Measurements from ENCODE around the gene KLC1. TPM values are rescaled to one million over a fixed set of nuclear protein-coding genes. Genes with fewer than 3 reads are reported as not detected.

KLC1 gene
- polyA plus RNA-seq, 1 donor: 118 TPM

DNA sequence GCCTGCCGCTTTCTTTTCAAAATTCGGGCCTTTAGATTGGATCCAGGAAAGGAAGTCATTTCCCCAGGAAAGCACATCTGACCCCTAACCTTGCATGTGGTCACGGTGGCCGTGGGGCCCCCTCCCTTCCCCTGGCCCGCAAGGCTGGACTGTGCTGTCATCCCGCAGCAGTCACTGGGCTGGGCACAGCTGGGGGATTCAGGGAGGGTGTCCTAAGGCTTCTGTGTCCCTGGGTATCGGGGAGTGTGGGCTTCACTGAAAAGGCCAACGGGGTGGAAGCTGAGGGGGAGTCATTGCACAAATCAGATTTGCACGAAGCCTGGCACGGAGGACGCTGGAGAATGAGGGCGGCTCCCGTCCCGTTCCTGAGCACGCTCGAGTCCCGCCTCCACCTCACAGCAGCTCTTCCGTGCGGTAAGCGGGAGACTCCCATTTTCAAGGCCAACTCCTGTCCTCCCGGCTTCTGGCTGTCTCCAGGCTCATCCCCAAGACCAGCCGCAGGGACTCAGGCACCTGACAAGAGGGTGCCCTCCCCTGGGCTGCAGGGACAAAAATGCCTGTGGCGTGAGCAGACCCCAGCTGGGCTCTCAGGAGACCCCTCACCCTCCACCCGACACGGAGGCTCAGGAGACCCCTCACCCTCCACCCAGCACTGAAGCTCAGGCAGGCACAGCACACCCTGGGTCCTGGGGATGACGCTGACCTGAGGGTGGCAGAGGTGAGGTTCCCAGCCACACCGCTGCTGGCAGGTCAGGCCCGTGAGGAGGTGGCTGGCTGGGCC is 76.7 kb downstream of the KLC1 start:
- DNase-seq: no peak

DNA sequence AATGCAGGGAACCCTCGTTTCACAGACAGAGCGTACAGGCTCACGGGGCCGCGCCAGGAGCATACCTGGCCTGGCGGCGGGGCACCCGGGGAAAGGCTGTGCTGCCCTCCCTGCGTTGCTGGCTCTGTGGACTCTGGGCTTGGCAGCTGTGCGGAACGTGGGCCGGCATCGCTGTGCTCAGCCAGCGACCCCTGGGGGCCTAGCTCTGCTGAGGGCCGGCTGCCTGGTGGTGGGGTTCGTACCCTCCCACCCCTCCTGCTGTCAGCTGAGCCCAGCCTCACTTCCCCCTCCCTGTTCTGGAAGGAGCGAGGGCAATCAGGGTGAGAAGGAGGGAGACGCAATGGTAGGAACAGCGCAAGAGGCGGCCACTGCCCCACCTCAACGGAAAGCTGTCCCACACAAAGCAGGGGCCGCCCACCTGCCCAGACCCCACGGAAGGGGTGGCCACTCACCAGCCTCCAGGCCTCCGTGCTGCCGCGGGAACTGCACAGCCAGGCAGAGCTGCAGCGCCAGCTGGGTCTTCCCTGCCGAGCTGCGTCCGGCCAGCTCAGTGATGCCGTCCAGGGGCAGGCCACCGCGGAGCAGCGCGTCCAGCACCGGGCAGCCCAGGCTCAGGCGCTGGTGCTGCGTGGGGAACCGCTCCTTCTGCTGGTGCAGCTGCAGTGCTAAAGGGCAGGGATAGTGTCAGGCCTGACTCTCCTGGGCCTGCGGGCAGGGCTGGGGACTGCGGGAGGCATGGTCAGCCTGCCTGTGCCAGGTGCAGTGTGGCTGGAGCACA is 77.7 kb downstream of the KLC1 start:
- DNase-seq: no peak

GRCh38 chr14:103707329-103708263 is 78.6 kb downstream of the KLC1 start:
- no peak for DNase-seq

- DNase-seq: no peak
Observed at GRCh38 chr14:103708750-103709187, 79.8 kb downstream of the KLC1 start.

- no peak for DNase-seq
Observed at GRCh38 chr14:103709814-103710213, 80.8 kb downstream of the KLC1 start.

DNA sequence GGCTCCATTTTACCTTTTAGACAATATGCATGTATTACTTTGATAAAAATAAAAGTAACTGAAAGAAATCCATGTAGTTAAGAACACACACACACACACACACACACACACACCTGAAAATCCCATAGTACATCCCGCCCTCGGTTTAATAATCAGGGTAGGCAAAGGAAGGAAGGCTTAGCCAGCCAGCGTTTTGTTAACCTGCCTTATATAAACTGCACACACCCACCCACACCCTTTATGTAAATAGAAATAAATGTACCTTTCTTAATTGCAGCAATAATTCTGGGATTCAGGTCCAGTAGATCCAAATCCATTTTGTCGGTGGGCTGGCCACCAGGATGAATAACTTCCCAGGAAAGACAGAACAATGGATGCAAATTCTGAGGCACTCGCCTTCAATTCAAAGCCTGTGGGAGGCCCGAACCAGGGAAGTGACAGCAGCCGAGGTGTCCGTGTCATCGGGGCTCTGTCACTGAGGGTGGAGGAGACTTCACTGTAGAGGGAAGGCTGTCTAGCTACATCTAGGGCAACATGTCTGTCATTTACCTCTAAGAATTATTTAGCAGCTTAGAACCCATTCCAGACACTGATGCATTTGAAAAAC is 81.9 kb downstream of the KLC1 start:
- DNase-seq: no peak

- no peak for DNase-seq
Observed at GRCh38 chr14:103711516-103712431, 82.8 kb downstream of the KLC1 start.

DNA sequence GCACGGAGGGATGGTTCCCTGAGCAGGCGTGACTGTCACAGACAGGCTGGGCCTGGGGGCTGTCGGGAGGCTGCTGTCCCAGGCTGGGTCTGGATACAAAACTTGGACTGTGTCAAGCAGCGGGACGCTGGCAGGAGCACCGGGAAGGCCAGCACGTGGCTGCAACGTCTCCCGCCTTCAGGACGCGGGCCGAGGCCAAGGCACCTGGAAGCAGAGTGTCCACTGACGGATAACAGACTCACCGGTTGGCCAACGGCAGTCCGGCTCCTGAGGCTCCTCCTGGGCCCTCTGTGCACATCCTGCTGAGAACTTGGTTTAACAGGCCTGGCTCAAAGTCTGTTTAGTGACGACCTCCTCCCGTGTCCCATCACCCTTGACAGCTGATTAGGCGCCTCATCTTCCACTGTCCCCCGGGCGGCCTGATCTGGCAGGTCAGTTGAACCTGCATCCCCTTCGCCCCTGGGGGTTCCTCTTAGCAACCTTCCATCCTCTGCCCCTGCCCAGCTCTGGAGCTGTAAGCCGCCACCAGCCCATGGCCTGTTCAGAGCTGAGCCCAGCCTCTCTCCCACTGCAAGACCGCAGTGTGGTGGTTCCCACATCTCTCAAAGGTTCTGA is 83.7 kb downstream of the KLC1 start:
- DNase-seq: no peak

DNA sequence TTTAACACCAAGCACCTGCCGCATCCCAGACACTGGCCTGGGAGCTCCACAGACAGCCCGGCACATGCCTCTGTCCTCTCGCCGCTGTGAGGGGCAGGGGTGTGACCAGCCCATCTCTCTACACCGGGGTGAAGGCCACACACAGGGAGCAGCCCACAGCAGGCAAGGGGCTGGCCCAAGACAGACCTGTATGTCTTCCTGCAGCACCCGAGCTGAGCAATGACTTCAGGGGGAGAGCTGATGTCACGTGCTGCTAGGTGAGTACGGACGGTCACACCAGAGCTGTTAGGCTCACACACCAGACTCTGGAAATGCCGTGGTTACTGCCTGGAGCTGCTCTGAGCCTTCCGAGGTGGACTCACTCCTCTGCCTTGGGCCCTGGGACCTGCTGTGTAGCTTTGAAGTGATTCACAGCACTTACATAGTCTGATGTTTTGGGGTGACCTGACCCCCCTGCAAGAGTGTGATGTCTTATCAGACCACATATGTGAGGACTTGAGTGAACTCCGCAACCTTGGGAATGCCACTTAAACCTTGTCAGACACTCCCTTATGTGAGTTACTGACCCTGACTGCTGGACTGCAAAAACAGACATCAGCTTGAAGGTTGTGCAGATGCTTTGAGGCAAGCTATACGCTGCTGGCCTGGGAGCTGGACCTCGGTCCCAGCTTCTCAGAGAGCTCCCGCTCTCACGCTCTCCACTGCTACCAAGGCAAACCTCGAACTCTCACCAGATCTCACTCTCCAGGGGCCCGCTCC is 84.5 kb downstream of the KLC1 start:
- no peak for DNase-seq

- DNase-seq: no peak
Observed at GRCh38 chr14:103714063-103714724, 85.2 kb downstream of the KLC1 start.

GRCh38 chr14:103715052-103716000 is 86.3 kb downstream of the KLC1 start, which contains the start of the genes XRCC3 and ZFYVE21:
Gene XRCC3, minus strand, starts transcription at chr14:103715451. Its CDS starts 4,364 bp downstream, at chr14:103711087.
Gene ZFYVE21, plus strand, starts transcription at chr14:103715810. Its CDS starts 32 bp downstream, at chr14:103715842.
- peak; percentile 98 for DNase-seq

GRCh38 chr14:103716091-103716801 is 87.2 kb downstream of the KLC1 start:
- no peak for DNase-seq

DNA sequence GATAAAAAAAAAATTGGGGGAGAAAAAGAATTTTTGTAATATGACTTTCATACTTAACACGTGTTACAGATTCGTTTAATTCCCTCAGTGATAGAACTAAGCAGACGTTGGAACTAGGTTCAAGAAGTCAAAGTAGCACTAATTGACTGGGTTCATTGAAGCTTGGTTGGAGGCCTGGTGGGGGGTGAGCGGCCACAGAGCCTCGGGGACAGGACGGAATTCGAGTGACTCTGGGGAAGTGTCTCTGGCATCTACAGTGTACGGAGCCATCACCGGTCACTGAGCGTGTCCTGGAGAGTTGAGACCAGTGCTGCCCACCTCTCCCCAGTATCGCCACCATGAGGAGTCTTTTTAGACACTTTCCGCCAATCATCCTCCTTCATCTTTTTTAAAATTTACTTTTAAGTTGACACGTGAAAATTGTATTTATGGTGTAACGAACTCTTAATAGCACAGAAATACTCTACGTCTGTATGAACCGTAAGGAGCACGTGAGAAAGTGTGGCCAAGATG is 87.9 kb downstream of the KLC1 start:
- DNase-seq: no peak

DNA sequence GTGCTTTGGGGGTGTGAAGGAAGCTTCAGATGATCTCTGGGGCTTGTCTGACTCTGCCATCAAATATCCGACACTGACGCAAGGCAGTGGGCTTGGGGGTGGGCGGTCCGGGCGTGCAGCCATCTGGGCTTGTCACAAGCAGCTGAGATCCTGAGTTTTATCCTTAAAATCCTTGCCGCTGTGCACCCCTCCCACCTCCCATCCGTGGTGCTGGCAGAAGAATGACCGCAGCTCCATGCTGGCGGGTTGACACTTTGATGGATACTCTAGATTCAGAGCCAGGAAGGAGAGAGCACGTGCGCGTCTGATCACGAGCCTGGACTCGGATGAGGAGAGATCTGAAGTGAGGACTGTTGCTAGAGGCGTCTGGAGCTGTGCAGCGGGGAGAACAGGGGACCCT is 89.6 kb downstream of the KLC1 start:
- DNase-seq: peak; percentile 38

- no peak for DNase-seq
Observed at GRCh38 chr14:103719751-103720150, 90.7 kb downstream of the KLC1 start.

GRCh38 chr14:103721334-103722120 is 92.5 kb downstream of the KLC1 start:
- no peak for DNase-seq
